HG03095 (cell line): Measurements from ENCODE around the gene IMMP2L.
"Not testable (repeated sequence)": the region's sequence is repeated elsewhere in the genome, so short reads cannot be mapped to it uniquely, and the experiment has no call there.

ENCODE experiments used
- ATAC-seq: cut with Tn5 transposase; IDR thresholded peaks from one replicate; pipeline ENCODE4 v1.9.1; 2021; ENCODE audit warnings: moderate library complexity; ENCODE audit not compliant: unreplicated experiment

IMMP2L gene

GRCh38 chr7:111088328-111088727 is 474.0 kb downstream of the IMMP2L start:
- no peak for ATAC-seq

GRCh38 chr7:111086532-111086931 is 475.8 kb downstream of the IMMP2L start:
- ATAC-seq, result no peak

GRCh38 chr7:111085356-111085755 is 476.9 kb downstream of the IMMP2L start:
- ATAC-seq, result no peak

- ATAC-seq, result peak; percentile 98
Measured at GRCh38 chr7:111083413-111083812, 478.9 kb downstream of the IMMP2L start.

- ATAC-seq, result no peak
Measured at GRCh38 chr7:111082351-111082750, 479.9 kb downstream of the IMMP2L start.

- no peak for ATAC-seq
Measured at GRCh38 chr7:111081546-111082267, 480.6 kb downstream of the IMMP2L start.

- peak; percentile 28 for ATAC-seq
Measured at GRCh38 chr7:111080495-111081105, 481.7 kb downstream of the IMMP2L start.

GRCh38 chr7:111077001-111077400 is 485.3 kb downstream of the IMMP2L start:
- ATAC-seq, result no peak

GRCh38 chr7:111076205-111076604 is 486.1 kb downstream of the IMMP2L start:
- ATAC-seq, result no peak

- no peak for ATAC-seq
Measured at GRCh38 chr7:111075498-111075897, 486.8 kb downstream of the IMMP2L start.

- ATAC-seq, result no peak
Measured at GRCh38 chr7:111074748-111075146, 487.5 kb downstream of the IMMP2L start.

GRCh38 chr7:111074071-111074747 is 488.1 kb downstream of the IMMP2L start:
- no peak for ATAC-seq

GRCh38 chr7:111072658-111073057 is 489.6 kb downstream of the IMMP2L start:
- not testable (repeated sequence) for ATAC-seq

GRCh38 chr7:111071556-111071955 is 490.7 kb downstream of the IMMP2L start:
- ATAC-seq, result no peak

- ATAC-seq, result no peak
Measured at GRCh38 chr7:111068618-111069017, 493.7 kb downstream of the IMMP2L start.

- no peak for ATAC-seq
Measured at GRCh38 chr7:111067682-111068081, 494.6 kb downstream of the IMMP2L start.

- no peak for ATAC-seq
Measured at GRCh38 chr7:111067251-111067650, 495.0 kb downstream of the IMMP2L start.

- no peak for ATAC-seq
Measured at GRCh38 chr7:111063166-111063565, 499.1 kb downstream of the IMMP2L start.

- no peak for ATAC-seq
Measured at GRCh38 chr7:111059833-111060232, 502.5 kb downstream of the IMMP2L start.

- no peak for ATAC-seq
Measured at GRCh38 chr7:111057066-111057465, 505.2 kb downstream of the IMMP2L start.

- no peak for ATAC-seq
Measured at GRCh38 chr7:111056371-111056770, 505.9 kb downstream of the IMMP2L start.

GRCh38 chr7:111053035-111053434 is 509.3 kb downstream of the IMMP2L start:
- no peak for ATAC-seq
